Measurements from ENCODE around the gene ATP6V0D1.

- TF ChIP-seq POLR2A (IDR thresholded peaks at IDR 0.05; ENCODE audit: extremely low read depth, insufficient read length) (no peak), MAX (IDR thresholded peaks at IDR 0.05; ENCODE audit: low read depth, low read length) (no peak)
- TF ChIP-seq, protein P1, sequence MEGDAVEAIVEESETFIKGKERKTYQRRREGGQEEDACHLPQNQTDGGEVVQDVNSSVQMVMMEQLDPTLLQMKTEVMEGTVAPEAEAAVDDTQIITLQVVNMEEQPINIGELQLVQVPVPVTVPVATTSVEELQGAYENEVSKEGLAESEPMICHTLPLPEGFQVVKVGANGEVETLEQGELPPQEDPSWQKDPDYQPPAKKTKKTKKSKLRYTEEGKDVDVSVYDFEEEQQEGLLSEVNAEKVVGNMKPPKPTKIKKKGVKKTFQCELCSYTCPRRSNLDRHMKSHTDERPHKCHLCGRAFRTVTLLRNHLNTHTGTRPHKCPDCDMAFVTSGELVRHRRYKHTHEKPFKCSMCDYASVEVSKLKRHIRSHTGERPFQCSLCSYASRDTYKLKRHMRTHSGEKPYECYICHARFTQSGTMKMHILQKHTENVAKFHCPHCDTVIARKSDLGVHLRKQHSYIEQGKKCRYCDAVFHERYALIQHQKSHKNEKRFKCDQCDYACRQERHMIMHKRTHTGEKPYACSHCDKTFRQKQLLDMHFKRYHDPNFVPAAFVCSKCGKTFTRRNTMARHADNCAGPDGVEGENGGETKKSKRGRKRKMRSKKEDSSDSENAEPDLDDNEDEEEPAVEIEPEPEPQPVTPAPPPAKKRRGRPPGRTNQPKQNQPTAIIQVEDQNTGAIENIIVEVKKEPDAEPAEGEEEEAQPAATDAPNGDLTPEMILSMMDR (IDR thresholded peaks at IDR 0.05; ENCODE audit: low read depth, low read length), result no peak
These were observed 71.3 kb downstream of the ATP6V0D1 start for GRCh38 chr16:67409631-67410030.

Measured in NB4 (cell line).